EL (cell line): Measurements from ENCODE around the gene HENMT1.
"Not testable (repeated sequence)": the region's sequence is repeated elsewhere in the genome, so short reads cannot be mapped to it uniquely, and the experiment has no call there.

Experiments
- DNase-seq: peaks from one replicate; pipeline ENCODE4 v3.0.0-alpha.2; 2016

The HENMT1 gene

DNA sequence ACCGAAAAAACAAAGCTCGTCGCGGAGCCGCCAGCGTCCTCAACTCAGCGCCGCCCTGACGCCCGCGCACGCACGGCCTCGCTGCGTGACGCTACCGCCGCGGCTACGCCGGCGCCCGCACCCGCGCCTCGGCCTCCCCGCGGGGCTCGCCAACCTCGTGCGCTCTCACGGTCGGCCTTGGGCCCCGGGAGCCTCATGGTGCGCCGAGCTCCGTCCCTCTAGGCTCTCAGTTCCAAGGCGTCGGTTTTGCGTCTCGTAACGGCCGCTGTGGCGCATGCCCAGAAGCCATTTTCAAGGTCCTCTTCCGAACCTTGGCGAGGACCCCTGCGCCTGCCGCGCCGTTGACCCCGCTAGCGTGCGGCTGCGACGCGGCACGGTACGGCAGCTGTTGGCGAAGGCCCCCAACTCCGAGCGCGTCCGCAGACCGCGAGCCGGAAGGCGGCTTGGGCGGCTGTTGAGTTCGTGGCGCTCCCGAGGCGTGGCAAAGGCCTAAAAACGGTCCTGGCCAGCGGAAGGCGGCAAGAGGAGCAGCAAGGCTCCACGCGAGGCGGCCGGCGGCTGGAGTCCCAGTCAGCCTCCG lies at the start of gene HENMT1:
Gene HENMT1, minus strand, starts transcription at position 64 of the 580 bp plus-strand sequence. CDS start 1,209 bp downstream, outside the sequence.
- DNase-seq: peak; percentile 68

DNA sequence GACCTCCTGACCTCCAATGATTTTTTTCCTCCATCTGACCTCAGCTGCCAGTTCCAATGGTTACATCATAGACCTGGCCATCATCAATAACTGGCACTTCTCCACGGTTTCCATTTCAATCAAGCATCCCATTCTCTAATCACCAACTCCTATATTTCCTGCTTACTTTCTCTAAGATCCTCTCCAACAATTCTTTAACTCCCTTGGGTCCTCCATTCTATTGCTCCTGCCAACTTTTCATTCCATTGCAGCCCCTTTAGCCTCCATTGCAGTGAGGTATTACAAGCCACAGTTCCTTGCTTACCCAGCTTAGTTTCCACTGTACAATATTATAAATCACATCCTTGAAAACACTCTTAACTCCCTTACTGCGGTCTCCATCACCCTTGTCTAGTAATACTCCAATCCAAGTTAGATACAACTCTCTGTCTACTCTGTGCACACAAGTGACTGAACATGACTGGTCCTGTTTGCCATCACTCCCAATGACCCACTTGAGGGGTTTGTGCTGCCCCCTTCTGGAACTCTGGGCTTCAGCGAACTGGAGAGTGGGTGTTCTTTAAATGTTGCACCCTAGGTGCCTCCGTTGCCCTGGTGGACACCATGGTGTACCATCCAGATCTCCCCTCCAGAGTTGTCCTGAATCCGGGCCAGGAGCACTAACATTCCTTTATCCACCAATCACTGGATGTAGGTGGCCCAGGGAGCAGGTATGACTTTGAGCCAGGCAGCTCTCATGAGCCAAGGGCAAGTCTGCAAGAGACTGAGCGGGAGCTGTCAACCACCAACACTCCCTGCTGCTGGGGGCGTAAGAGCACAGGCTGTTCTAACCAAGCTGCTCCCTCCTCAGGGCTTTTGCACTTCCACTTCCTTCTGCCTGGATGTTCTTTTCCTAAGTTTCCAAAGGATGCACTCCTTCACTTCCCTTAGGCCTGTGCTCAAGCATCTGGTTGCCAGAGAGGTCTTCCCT lies 48.1 kb upstream of the HENMT1 start:
- no peak for DNase-seq

DNA sequence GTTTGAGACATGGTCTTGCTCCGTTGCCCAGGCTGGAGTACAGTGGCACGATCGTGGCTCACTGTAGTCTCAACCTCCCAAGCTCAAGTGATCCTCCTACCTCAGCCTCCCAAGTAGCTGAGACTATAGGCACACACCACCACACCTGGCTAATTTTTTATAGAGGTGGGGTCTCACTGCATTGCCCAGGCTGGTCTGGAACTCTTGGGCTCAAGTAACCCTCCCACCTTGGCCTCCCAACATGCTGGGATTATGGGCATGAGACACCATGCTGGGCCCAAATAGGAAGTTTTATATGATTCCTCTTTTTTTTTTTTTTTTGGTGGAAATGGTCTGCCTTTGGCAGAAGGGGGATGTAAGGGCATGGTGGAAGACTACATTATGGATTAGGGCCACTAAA lies 45.8 kb upstream of the HENMT1 start:
- DNase-seq: no peak

DNA sequence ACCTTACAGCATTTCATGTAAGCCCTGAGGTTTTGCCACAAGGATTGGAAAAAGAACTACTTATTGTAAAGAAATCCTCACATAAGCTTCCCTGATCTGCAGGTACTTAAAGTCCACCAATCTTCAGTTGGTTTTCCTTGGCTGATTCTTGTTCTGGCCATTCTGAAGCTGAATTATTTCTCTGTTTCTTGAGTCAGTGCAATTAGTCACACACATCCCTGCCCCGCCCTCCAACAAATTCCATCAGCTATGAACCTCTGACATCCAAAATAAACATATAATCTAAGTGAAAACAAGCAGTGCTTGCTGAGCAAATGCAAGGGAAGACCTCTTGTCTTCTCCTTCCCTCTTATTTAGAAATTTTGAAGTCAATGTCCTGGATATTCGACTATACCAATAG lies 43.6 kb upstream of the HENMT1 start:
- peak; percentile 81 for DNase-seq

DNA sequence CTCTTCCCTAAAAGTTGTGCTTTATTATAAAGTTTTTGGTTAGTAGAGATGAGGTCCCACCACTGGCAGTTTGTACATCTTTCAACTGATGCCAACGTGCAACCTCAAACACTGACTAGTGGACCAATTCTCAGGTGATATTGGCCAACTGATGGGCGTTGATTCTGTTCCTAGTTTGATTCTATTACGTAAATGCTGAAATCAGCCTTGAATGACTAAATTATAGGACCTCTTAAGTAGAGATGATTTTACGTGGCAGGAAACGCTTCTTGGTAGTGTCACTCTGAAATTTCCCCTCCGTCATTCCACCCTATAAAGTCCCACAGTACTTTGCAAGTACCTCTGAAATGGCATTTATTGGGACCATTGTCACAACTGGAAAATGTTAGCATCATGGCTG lies 43.0 kb upstream of the HENMT1 start:
- DNase-seq: peak; percentile 41

DNA sequence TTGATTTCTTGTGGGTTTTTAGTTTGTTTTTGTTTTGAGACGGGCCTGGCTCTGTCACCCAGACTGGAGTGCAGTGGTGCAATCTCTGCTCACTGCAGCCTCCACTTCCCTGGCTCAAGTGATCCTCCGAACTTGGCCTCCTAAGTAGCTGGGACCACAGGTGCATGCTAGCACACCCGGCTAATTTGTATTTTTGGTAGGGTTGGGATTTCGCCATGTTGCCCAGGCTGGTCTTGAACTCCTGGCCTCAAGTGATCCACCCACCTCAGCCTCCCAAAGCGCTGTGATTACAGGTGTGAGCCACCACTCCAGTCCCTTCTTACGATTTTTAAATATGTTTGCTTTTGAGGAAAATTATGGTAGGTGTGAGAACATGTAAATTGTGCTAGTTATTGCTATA lies 41.2 kb upstream of the HENMT1 start:
- DNase-seq: not testable (repeated sequence)

DNA sequence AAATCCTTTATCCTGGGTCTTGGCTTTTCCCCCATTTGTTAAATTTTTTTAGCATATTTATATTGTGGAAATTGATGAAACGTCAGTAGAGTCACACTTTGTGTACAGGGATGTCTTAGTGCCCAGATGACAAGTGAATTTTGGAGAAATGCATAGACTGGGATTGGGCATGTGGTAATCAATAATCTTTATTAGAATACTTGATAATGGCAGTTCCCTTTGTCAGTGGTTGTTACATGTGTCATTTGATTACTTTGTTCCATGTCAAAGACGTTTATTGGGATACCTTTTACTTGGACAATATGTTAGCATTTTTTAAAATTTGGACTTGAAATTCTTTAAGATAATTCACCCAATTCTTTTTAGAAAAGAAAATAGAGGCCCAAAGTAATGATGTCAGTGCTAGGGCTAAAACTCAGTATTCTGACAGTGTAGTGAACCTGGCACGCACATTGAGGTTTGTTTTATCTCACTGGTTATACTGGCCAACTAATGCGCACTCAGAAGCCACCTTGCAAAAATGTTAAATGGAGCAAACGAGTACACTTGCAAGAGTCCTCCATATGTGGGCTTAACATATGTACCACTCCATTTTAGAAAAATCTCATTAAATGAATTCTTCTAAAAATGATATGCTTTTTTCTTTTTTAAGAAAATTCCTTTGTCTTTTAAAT lies 40.4 kb upstream of the HENMT1 start:
- DNase-seq: no peak

DNA sequence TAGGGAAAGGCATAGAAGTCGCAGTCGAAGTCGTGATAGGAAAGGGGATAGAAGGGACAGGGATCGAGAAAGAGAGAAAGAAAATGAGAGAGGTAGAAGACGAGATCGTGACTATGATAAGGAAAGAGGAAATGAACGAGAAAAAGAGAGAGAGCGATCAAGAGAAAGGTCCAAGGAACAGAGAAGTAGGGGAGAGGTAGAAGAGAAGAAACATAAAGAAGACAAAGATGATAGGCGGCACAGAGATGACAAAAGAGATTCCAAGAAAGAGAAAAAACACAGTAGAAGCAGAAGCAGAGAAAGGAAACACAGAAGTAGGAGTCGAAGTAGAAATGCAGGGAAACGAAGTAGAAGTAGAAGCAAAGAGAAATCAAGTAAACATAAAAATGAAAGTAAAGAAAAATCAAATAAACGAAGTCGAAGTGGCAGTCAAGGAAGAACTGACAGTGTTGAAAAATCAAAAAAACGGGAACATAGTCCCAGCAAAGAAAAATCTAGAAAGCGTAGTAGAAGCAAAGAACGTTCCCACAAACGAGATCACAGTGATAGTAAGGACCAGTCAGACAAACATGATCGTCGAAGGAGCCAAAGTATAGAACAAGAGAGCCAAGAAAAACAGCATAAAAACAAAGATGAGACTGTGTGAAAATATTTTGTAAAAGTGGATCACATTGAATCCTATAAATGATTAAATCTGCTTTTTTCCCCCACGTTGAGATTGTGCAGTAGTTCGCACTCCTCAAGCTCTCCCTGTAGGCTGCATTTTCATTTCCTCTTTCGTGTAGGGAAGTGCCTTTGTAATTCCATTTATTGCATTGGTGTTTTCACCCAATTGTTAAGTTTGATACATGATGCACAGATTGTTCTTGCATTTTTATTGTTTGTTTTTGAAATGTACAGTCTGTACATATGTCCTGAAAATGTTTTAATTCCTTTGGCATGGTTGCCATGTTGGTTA lies 38.8 kb upstream of the HENMT1 start:
- no peak for DNase-seq

DNA sequence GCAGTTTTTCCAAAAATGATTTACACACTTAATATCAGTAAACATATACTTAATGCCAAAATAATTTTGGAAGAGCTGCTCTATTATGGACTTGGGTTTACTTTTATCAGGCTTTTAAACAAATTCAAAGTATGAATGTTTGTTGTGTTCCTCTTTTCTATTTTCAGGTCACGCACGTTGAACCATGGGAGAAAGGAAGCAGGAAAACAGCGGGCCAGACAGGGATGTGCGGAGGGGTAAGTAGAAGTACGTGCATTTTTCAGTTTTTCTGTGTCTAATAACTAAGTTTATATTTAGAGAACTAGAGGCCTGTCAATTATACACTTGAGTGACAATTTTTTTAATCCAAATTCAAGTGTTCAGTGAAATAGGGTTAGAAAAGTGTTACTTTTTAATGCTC lies 34.6 kb upstream of the HENMT1 start:
- DNase-seq: no peak

DNA sequence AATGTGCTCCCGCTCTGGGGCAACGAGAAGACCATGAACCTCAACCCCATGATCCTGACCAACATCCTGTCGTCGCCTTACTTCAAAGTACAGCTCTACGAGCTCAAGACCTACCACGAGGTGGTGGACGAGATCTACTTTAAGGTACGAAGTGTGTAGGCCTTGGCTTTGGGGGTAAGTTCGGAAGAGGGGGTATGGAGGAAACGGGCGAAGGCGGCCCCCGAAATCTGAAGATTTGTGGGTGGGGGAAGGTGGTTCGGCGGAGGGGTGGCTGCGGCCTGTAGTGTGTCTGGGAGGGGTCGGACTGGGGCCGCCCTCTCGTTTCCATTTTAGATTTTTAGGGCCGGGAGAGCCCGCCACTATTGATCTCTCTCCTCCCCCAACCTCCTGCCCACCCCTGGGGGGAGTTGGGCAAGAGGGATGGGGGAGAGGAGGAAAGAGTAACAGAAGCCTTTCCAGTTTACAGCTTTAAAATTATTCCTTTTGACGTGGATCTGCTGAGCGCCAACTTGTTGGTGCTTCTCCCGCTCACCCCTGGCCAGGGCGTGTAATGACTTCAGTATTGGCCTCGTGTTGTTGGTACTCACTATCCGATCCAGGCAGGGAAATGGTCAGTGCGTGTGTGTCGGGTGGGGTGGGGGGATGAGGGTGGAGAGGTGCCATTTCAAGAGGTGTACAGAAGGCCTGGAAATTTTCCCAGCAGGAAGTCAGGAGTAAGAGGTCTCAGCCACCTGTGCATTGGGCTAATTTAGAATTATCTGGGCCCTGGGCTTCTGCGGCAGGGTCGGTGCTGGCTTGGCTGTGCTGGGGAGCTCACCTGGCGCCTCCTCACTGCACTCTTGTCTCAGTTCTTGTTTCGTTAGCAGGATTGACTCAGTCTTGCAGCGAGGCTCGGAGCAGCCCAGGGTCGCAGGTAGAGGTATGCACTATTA lies 32.1 kb upstream of the HENMT1 start:
- peak; percentile 73 for DNase-seq

DNA sequence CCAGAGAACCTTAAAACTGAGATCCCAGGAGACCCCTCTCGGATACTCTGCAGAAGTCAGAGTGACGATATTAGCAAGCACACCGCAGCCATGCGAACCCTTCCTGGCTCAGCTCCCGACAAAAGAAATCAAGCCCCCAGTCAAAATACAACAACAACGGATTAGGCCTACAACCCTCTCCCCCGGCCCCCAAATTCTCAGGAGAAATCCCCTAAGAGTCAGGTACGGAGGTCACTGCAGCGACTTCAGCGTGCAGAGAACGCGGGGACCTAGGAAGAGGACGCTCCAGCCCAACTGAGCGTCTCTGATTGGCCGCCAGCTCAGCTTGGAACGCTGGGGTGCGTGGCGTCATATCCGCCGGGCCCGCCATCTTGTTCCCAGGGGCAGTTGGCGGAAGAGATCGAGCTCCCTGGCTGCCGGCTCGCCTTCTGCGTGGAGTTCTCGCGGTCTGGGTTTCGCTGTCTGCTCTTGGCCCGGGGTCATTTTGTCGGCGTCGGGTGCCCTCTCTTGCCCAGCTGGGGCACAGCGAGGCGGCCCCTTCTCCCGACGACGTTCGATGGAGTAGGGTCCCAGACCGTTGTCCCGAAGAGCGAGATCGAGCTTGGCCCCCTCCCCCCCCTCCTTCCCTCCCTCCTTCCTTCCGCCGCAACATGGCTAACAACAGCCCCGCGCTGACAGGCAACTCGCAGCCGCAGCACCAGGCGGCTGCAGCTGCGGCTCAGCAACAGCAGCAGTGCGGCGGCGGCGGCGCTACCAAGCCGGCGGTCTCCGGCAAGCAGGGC lies 31.2 kb upstream of the HENMT1 start, which contains the start of gene PRPF38B:
Gene PRPF38B, plus strand, starts transcription at position 369 of the 782 bp plus-strand sequence. Its CDS starts 282 bp downstream, at position 651.
- peak; percentile 93 for DNase-seq

DNA sequence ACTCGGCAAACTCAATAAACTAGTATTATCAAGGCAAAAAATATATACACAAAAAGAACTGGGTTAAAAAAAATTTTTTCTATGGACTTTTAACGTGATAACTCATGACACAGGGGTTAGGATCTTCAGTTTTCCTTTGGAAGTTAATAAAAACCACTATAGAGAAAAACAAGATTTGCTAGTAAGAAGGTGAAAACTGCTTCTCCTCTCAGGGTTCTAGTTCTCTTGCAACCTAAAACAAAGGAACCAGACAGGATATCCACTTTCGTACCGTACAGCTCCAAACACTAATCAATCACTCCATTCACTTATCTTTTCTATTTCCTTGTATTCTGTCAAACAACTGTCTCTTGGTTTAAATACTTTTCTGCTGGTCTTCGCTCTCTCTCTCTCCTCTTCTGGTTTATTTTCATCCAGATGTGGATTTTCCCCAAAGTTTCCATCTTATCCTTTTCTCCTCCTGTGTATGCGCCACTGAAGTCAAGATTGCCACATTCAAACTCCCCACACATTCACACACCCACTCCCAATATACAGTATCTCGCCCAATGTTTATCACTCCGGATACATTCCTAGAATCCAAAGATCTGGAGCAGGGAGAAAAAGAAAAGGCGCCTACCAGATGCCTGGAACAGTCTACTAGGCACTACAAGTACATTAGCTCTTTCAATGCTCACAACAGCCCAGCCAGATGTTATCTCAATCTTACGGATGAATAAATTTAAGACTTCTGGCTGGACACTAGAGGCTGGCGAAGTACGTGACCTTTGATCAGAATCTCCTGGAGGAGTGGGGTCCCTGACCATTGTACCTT lies 30.4 kb upstream of the HENMT1 start:
- DNase-seq: no peak

DNA sequence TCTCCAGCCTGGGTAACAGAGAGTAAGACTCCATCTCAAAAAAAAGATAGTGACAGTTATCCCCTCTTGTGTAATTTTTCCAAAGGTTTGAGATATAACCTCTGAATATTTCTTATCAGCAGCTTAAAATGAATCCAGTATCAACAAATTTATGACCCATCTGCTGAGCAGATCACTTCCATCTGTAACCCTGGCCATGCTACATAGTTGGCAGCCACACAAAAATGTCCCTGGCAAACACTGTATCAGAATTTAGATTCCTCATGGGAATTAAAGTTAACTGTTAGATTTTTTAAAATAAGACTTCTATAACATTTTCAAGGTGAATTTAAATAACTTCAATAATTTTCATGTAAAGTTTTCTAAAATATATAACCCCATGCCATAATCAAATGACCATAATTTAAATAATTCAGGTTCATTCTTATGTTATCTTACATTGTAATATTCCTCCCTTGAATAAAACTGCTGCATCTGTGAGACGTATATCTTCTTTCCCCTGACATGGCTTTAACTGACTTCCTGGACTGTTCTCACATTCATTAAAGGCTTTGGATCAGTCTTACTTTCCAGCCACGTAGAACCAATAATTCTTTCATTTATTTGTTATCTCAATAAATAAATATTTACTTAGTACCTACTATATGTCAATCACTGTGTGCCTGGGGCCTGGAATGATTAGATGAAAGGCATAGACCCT lies 25.9 kb upstream of the HENMT1 start:
- peak; percentile 69 for DNase-seq

DNA sequence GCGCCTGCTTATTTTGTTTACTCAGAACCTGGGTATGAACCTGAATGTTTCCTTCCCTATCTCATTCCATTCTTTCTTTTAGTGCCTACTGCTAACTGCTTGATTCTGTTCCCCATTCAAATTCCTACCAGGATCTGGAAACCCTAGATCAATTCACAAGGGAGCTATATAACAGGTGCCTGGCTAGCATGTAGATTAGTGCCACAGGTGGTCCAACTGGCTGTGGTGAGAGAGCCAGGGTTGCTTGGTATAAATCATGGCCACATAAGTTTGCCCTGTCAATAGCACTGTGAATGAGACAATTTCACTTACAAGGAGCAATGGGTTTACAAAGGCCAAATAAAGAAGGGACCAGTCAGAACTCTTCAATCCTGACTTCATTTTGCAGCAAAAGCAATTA lies 24.6 kb upstream of the HENMT1 start:
- no peak for DNase-seq

DNA sequence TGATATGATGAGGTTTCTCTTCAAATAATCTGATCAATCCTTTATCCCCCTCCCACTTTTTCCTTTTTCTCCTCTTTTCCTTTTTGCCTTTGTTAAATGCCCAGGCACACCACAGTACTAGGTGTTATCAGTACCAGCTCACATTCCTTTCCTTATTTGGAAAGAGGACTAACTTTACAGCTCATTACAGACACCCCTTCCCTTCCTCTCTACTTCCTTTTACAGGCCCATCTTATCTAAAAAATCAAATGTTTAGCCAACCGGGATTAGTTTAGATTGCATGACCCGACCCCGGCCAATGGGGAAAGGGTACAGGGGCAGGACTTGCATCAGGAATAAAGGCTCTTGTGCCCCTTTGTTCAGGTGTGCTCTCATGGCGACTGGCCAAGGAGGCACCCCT lies 20.8 kb upstream of the HENMT1 start:
- DNase-seq: not testable (repeated sequence)

DNA sequence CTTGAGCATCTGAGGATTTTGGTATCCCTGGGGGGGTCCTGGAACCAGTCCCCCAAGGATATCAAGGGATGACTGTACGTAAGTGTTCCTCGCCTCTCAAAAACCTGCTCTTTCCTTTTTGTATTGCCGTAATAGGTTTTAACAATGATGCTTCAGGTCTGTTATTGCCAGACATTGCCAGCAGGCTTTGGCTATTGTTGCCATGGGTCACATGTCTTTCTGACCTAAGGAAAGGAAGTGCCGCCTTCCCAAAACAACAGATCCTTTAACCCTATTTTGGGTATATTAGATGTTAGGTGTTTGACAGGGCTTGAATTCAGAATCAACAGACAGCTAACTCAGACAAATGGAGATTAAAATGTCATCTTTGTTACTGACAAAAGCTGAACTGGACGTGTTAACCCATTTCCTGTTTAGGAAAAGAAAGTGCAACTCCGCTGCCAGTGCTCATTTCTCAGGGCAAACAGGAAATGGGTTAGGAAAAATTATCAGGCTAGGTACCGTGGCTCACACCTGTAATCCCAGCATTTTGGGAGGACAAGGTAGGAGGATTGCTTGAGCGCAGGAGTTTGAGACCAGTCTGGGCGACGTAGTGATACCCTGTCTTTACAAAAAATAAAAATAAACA lies 18.8 kb upstream of the HENMT1 start:
- DNase-seq: no peak

DNA sequence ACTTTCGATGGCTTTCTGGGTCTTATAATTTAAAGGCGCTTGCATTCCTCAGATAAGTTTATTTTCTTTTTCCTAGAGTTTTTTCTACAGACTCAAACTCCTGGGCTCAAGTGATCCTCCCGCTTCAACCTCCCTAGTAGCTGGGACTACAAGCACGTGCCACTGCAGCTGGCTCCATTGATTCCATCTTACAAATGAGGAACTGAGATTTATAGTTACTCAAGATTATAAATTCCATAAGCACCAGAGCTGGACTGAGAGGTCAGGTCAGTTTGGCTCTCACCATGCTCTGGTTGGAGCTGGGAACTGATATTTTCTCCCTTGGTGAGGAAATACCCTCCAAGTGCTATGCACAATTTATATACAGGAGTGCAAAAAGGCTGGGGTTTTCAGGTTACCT lies 17.8 kb upstream of the HENMT1 start:
- no peak for DNase-seq

DNA sequence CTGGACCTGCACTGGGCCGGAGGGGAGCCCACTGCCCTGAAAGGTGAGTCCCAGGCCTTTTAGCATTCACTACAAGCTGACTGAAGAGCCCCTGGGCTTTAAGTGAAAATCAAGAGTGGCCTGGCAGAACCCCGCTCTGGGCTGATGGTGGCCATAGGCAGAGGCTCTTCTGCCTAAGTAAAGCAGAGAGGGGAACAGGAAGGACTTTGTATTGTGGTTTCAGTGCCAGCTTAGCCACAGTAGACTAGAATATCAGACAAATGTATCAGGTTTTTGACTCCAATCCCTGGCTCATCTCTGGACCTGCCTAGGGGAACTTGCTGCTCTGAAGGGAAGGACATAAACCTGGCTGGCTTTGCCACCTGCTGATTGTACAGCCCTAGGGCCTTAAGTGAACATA lies 10.2 kb upstream of the HENMT1 start:
- no peak for DNase-seq
